HG03025 (cell line): ENCODE data around the gene BCKDHB.
"Not testable (repeated sequence)": the region's sequence is repeated elsewhere in the genome, so short reads cannot be mapped to it uniquely, and the experiment has no call there.

Experiments used
- ATAC-seq: cut with Tn5 transposase; IDR thresholded peaks from one replicate; pipeline ENCODE4 v1.9.1; 2021; ENCODE audit warnings: mild to moderate bottlenecking, moderate library complexity; ENCODE audit not compliant: unreplicated experiment, low FRiP score

BCKDHB gene

GRCh38 chr6:80197986-80198385, 91.5 kb downstream of the BCKDHB start:
- ATAC-seq = no peak

GRCh38 chr6:80203283-80203682, 96.8 kb downstream of the BCKDHB start:
- ATAC-seq = no peak

GRCh38 chr6:80205404-80205803, 98.9 kb downstream of the BCKDHB start:
- no peak for ATAC-seq

- ATAC-seq = no peak
These were observed 100.3 kb downstream of the BCKDHB start for GRCh38 chr6:80206758-80207157.

GRCh38 chr6:80209430-80209829, 103.0 kb downstream of the BCKDHB start:
- no peak for ATAC-seq

GRCh38 chr6:80210618-80211017, 104.1 kb downstream of the BCKDHB start:
- ATAC-seq = no peak

- no peak for ATAC-seq
These were observed 104.8 kb downstream of the BCKDHB start for GRCh38 chr6:80211286-80211685.

GRCh38 chr6:80211890-80212289, 105.4 kb downstream of the BCKDHB start:
- ATAC-seq = not testable (repeated sequence)

GRCh38 chr6:80214436-80215022, 108.1 kb downstream of the BCKDHB start:
- peak; percentile 79 for ATAC-seq

- no peak for ATAC-seq
These were observed 108.6 kb downstream of the BCKDHB start for GRCh38 chr6:80215063-80215462.

GRCh38 chr6:80217794-80218193, 111.3 kb downstream of the BCKDHB start:
- ATAC-seq = no peak

- no peak for ATAC-seq
These were observed 117.3 kb downstream of the BCKDHB start for GRCh38 chr6:80223743-80224212.

GRCh38 chr6:80226151-80226550, 119.7 kb downstream of the BCKDHB start:
- no peak for ATAC-seq

GRCh38 chr6:80226699-80227098, 120.2 kb downstream of the BCKDHB start:
- no peak for ATAC-seq

GRCh38 chr6:80227545-80228105, 121.2 kb downstream of the BCKDHB start:
- no peak for ATAC-seq

GRCh38 chr6:80233262-80233661, 126.8 kb downstream of the BCKDHB start:
- ATAC-seq = no peak

GRCh38 chr6:80233958-80234357, 127.5 kb downstream of the BCKDHB start:
- ATAC-seq = no peak

GRCh38 chr6:80234401-80234800, 127.9 kb downstream of the BCKDHB start:
- ATAC-seq = no peak

- no peak for ATAC-seq
These were observed 128.4 kb downstream of the BCKDHB start for GRCh38 chr6:80234908-80235307.

- no peak for ATAC-seq
These were observed 129.2 kb downstream of the BCKDHB start for GRCh38 chr6:80235647-80236046.

GRCh38 chr6:80238754-80239153, 132.3 kb downstream of the BCKDHB start:
- not testable (repeated sequence) for ATAC-seq

- peak; percentile 47 for ATAC-seq
These were observed 138.6 kb downstream of the BCKDHB start for GRCh38 chr6:80245043-80245442.
